Stimulated activated CD8-positive, alpha-beta memory T cell treated with anti-CD3 and anti-CD28 coated beads, Interleukin-4, amount 100 ng/mL, for 48 hours (primary cell): ENCODE data around the gene MAP3K14.
"Not testable (repeated sequence)": the region's sequence is repeated elsewhere in the genome, so short reads cannot be mapped to it uniquely, and the experiment has no call there.

Experiments used
- DNase-seq: peaks from one replicate; pipeline ENCODE4 v3.0.0-alpha.2; 2020

Gene MAP3K14

GRCh38 chr17:45253879-45254278, 62.9 kb downstream of the MAP3K14 start:
- DNase-seq, result no peak

GRCh38 chr17:45253237-45253636, 63.6 kb downstream of the MAP3K14 start:
- DNase-seq, result not testable (repeated sequence)

- DNase-seq, result no peak
Observed at GRCh38 chr17:45251931-45252330, 64.9 kb downstream of the MAP3K14 start.

- DNase-seq, result peak; percentile 80
Observed at GRCh38 chr17:45248132-45248957, 68.5 kb downstream of the MAP3K14 start.

- DNase-seq, result peak; percentile 98
Observed at GRCh38 chr17:45247429-45248131, 69.2 kb downstream of the MAP3K14 start.

- DNase-seq, result no peak
Observed at GRCh38 chr17:45246861-45247428, 69.9 kb downstream of the MAP3K14 start.

GRCh38 chr17:45246338-45246737, 70.5 kb downstream of the MAP3K14 start:
- DNase-seq, result no peak

- DNase-seq, result no peak
Observed at GRCh38 chr17:45244725-45245656, 71.8 kb downstream of the MAP3K14 start.

GRCh38 chr17:45243750-45244149, 73.1 kb downstream of the MAP3K14 start:
- no peak for DNase-seq

GRCh38 chr17:45242029-45242414, 74.8 kb downstream of the MAP3K14 start:
- no peak for DNase-seq

GRCh38 chr17:45241328-45242028, 75.3 kb downstream of the MAP3K14 start:
- DNase-seq, result no peak

GRCh38 chr17:45240905-45241327, 75.9 kb downstream of the MAP3K14 start:
- no peak for DNase-seq

- no peak for DNase-seq
Observed at GRCh38 chr17:45238155-45238774, 78.6 kb downstream of the MAP3K14 start.

GRCh38 chr17:45237686-45238085, 79.1 kb downstream of the MAP3K14 start:
- no peak for DNase-seq

GRCh38 chr17:45236282-45236606, 80.6 kb downstream of the MAP3K14 start:
- no peak for DNase-seq

GRCh38 chr17:45235416-45236281, 81.2 kb downstream of the MAP3K14 start:
- peak; percentile 90 for DNase-seq

- peak; percentile 60 for DNase-seq
Observed at GRCh38 chr17:45234641-45235415, 82.0 kb downstream of the MAP3K14 start.

GRCh38 chr17:45233423-45233924, 83.3 kb downstream of the MAP3K14 start:
- DNase-seq, result no peak
